A172 (cell line): Measurements from ENCODE around the gene CFAP73. TPM values are rescaled to one million over a fixed set of nuclear protein-coding genes. Genes with fewer than 3 reads are reported as not detected.
"Not testable (repeated sequence)": the region's sequence is repeated elsewhere in the genome, so short reads cannot be mapped to it uniquely, and the experiment has no call there.

ENCODE experiments used
- DNase-seq: peaks from one replicate; pipeline ENCODE4 v3.0.0-alpha.2; 2015; ENCODE audit warnings: low spot score
- total RNA-seq: library from RNA; depleted of rRNA; stranded (reverse); fragments of >200 nt; shearing (Covaris generic); gene quantifications from 2 replicates; pipeline ENCODE4 v1.2.3, GENCODE V29; 2014

Gene CFAP73
- total RNA-seq, 1 experiment from 2014 or later = 1.2 TPM

- no peak for DNase-seq
Measured at GRCh38 chr12:113189361-113189760, 39.8 kb downstream of the CFAP73 start.

GRCh38 chr12:113190761-113191160 lies 41.2 kb downstream of the CFAP73 start:
- peak; percentile 90 for DNase-seq

GRCh38 chr12:113191227-113191626 lies 41.7 kb downstream of the CFAP73 start:
- no peak for DNase-seq

GRCh38 chr12:113194971-113195391 lies 45.5 kb downstream of the CFAP73 start:
- DNase-seq = peak; percentile 42

GRCh38 chr12:113195598-113195997 lies 46.1 kb downstream of the CFAP73 start:
- DNase-seq = no peak

GRCh38 chr12:113196582-113196981 lies 47.1 kb downstream of the CFAP73 start:
- DNase-seq = no peak

- peak; percentile 81 for DNase-seq
Measured at GRCh38 chr12:113196990-113197389, 47.5 kb downstream of the CFAP73 start.

GRCh38 chr12:113197518-113198077 lies 48.1 kb downstream of the CFAP73 start:
- no peak for DNase-seq

- DNase-seq = no peak
Measured at GRCh38 chr12:113198296-113198695, 48.8 kb downstream of the CFAP73 start.

GRCh38 chr12:113200021-113200797 lies 50.7 kb downstream of the CFAP73 start:
- DNase-seq = no peak

- DNase-seq = no peak
Measured at GRCh38 chr12:113201187-113202177, 52.0 kb downstream of the CFAP73 start.

- DNase-seq = no peak
Measured at GRCh38 chr12:113202300-113203075, 53.0 kb downstream of the CFAP73 start.

GRCh38 chr12:113203852-113204760 lies 54.6 kb downstream of the CFAP73 start:
- DNase-seq = no peak

GRCh38 chr12:113204804-113205203 lies 55.3 kb downstream of the CFAP73 start:
- no peak for DNase-seq

- DNase-seq = not testable (repeated sequence)
Measured at GRCh38 chr12:113206802-113207201, 57.3 kb downstream of the CFAP73 start.

- no peak for DNase-seq
Measured at GRCh38 chr12:113207613-113208040, 58.1 kb downstream of the CFAP73 start.

- DNase-seq = no peak
Measured at GRCh38 chr12:113208041-113208934, 58.8 kb downstream of the CFAP73 start.
